Activated naive CD4-positive, alpha-beta T cell treated with anti-CD3 and anti-CD28 coated beads, Interleukin-2, amount 50 U/mL, for 72 hours (primary cell): Measurements from ENCODE around the gene HBZ. TPM values are rescaled to one million over a fixed set of nuclear protein-coding genes. Genes with fewer than 3 reads are reported as not detected.
"Not testable (repeated sequence)": the region's sequence is repeated elsewhere in the genome, so short reads cannot be mapped to it uniquely, and the experiment has no call there.

Experiments
- ATAC-seq, 2 donors: fragments of 150-1000 bp; cut with Tn5 transposase; 2 replicates each; pipeline ENCODE4 v1.10.0; 2021; ENCODE audit warnings: mild to moderate bottlenecking in 2 of 2, moderate library complexity in 2 of 2
- DNase-seq, 2 donors: peaks; one replicate each; pipeline ENCODE4 v3.0.0; 2021 to 2022; ENCODE audit warnings: low spot score in 2 of 2
- H3K27ac Mint-ChIP-seq, 2 donors: one replicate each; pipeline ENCODE4 v1.8.0; 2022; ENCODE audit warnings: mild to moderate bottlenecking in 2 of 2, mixed read lengths in 2 of 2
- H3K36me3 Mint-ChIP-seq, 2 donors: one replicate each; pipeline ENCODE4 v1.8.0; 2022; ENCODE audit warnings: mixed read lengths in 2 of 2
- H3K9me3 Mint-ChIP-seq, 2 donors: one replicate each; pipeline ENCODE4 v1.8.0; 2022; ENCODE audit warnings: mixed read lengths in 2 of 2
- total RNA-seq, 2 donors: library from RNA; stranded (reverse); gene quantifications; one replicate each; pipeline ENCODE4 v1.2.3, GENCODE V29; 2022

Gene HBZ
- total RNA-seq = not detected

DNA sequence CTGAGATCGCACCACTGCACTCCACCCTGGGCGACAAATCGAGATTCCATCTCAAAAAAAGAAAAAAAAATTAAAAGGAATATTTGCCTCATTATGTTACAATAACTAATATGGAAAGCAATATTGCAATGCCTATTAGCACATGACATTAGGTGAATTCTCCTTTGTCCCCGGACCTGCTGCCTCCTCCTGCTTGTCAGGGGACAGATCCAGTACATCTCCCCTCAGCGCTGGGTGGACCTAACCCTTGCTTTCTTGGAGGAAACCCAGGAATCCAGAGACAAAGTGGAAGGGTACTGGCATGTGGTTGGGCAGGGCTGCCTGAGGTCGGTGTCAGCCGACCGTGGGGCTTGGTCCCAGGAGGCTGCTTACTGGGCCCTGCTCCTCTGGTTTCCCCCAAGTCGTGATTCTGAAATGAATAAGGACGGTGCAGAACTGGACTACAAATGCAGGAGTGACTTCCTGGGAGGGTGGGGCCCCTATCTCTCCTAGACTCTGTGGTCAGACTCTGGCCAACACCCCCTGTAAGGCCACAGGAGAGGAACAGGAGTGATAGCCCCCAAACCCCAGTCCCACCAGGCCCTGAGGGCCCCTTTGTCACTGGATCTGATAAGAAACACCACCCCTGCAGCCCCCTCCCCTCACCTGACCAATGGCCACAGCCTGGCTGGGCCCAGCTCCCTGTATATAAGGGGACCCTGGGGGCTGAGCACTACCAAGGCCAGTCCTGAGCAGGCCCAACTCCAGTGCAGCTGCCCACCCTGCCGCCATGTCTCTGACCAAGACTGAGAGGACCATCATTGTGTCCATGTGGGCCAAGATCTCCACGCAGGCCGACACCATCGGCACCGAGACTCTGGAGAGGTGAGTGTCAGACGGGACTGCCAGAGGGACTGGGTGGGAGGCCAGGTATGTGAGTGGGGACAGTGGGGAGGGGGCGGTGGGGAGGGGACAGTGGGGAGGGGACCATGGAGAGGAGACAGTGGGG, at the start of gene HBZ:
Gene HBZ, plus strand, starts transcription at position 504 of the 988 bp plus-strand sequence. Its CDS starts 266 bp downstream, at position 770.
- Mint-ChIP-seq H3K36me3 (no peaks in the 10 kb centered on the region), H3K9me3 (no peaks in the 10 kb centered on the region), H3K27ac (no peak within 1 kb of the TSS)
- ATAC-seq (no peak), DNase-seq (no peak)

DNA sequence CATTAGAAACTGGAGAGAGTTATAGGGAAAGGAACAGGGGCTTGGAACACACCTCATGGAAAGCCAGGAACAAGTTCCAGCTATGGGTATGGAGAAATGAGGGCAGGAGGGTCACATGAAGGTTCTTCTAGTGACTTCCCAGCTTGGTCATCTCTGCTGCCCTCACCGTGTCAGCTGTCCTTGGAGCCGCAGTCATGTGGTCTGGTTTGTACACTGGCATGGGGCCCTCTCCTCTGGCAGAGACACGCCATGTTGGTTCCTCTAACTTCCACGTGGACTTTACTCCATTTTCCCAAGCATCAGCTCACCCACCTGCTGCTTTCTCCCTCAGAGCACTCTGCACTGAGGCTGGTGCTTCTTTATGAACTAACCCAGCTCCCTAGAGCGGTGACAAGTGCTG, 48.1 kb upstream of the HBZ start:
- DNase-seq = no peak
- H3K36me3 Mint-ChIP-seq = no peaks in the 10 kb centered on the region

DNA sequence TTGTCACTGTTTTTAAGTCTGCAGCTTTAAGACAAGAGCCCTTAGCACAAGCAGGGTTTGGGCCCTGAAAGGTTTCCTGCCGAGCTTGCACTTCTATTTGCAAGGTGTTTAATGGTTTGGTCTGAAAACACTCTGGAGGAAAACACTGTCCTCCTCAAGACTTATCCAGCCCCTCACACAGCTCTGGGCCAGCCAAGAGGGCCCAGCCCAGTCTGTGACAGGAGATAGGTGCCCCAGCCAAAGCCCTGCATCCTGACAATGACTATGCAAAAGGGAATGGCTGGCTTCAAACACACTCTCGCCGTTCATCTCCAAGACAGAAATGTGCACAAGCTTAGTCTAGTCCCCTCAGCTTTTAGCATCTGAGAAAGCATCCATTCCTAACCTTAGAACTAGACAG, 47.5 kb upstream of the HBZ start:
- Mint-ChIP-seq H3K9me3 (no peaks in the 10 kb centered on the region), H3K36me3 (no peaks in the 10 kb centered on the region), H3K27ac (no peak overlapping the region)
- no peak for DNase-seq
- ATAC-seq = no peak

More for the DNA sequence above, 48.1 kb upstream of the HBZ start:
- Mint-ChIP-seq H3K27ac (no peak overlapping the region), H3K9me3 (no peaks in the 10 kb centered on the region)
- ATAC-seq = no peak

DNA sequence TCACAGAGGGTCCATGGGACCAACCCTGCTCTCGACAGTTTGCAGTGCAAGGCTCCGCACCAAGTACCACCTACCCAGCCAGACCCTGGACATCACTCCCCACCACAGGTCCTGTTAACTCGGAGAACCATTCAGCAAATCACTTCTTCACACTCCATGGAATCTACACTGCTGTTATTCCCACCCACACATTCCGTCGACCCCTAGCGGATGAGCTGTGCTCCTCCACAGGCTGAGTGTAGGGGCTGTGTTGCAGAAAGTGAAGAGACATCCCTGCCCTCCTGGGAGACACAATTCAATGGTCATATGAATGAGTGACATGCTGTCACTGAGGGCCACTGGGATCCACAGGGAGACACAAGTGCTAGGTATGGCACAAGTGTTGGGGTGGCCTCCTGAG, 46.9 kb upstream of the HBZ start:
- Mint-ChIP-seq H3K9me3 (no peaks in the 10 kb centered on the region), H3K27ac (no peak overlapping the region), H3K36me3 (no peaks in the 10 kb centered on the region)
- no peak for DNase-seq
- ATAC-seq = no peak

DNA sequence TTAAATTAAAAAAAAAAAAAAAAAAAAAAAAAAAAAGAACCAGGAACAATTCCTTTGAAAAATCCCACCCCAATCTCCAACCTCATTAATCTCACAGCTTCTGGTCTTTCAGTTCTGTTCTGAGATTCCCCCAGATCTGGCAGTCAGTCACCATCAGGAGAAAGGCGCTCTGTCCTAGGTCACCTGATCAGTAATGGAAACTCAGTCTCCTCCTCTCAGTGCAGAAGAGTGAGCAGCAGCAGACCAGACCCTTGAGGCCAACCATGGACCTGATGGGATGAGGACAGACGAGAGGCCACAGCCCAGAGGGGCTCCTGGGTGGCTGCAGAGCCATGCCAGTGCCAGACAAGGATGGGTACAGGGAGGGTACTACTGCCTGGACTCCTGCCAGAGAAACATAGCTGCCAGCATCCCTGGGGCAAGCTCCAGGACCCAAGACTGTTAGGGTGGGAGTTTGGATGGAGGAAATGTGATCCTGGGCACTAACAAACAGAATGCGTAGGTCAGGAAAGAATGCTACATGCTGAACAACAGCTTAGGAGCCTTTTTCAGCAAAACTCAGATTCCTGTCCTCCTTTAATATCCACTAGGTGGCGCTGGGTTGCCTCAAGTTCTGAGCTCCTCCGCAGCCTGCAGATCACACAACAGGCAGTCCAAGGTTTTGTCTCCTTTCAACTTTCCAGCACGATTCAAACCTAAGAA, 45.7 kb upstream of the HBZ start:
- peak; percentile 69 to 74 for ATAC-seq
- Mint-ChIP-seq H3K36me3 (no peaks in the 10 kb centered on the region), H3K9me3 (no peaks in the 10 kb centered on the region), H3K27ac (no peak overlapping the region)
- DNase-seq = peak in 1 of 2 donors; percentile 46

DNA sequence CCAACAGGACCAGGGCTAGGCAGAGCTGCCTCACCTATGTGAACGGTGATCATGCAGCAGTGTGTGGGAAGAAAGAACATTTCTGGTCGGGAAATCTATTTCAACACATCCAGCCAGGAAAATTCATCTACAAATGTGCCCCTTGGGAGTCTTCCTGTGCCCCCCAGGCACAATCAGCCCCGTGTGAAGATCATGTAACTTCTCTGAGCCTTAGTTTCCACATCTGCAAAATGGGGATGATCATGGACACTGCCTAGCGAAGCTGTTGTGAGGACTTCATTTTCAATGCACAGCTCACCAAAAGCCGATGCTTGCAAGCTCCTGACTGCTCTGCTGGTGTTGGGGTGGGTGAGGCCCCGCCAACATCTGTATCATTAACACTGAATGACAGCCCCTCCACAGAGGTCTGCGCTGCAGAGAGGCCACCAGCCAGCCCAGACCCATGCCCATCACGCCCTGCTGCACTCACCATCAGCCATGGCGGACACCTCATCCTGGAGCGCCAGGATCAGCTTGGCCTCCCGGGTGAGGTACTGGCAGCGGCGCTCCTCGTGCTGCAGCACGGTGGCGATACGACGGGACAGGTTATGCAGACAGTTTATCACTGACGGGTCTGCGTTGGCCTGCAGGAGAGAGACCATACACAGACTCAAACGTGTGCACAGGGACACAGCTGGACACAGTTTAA, 40.1 kb upstream of the HBZ start:
- no peaks in the 10 kb centered on the region for H3K9me3 Mint-ChIP-seq
- H3K36me3 Mint-ChIP-seq = peaks cover 6 to 11% of the 10 kb centered on the region in 2 donors
- H3K27ac Mint-ChIP-seq = peak overlapping the region in 1 of 2 donors; percentile 74
- no peak for DNase-seq
- ATAC-seq = no peak

DNA sequence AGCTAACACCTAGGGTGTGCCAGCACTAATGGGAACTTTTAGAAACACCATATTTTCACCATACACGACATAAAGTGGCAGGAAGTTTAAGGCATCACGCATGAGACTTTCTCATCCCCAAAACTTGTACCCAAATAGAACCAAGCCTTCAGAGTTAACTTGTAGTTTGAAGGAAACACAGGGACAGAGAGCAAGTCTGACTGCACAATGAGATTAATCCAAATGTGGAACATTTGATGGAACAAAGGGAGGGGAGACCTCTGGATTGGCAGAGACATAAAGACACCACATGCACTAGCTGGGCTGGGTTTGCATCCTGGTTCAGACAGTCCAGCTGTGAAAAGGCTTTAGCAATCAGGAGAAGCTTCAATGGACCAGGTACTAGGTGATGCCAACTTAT, 38.1 kb upstream of the HBZ start:
- Mint-ChIP-seq H3K9me3 (no peaks in the 10 kb centered on the region), H3K36me3 (peaks cover 6 to 11% of the 10 kb centered on the region in 2 donors), H3K27ac (no peak overlapping the region)
- ATAC-seq (no peak), DNase-seq (no peak)

DNA sequence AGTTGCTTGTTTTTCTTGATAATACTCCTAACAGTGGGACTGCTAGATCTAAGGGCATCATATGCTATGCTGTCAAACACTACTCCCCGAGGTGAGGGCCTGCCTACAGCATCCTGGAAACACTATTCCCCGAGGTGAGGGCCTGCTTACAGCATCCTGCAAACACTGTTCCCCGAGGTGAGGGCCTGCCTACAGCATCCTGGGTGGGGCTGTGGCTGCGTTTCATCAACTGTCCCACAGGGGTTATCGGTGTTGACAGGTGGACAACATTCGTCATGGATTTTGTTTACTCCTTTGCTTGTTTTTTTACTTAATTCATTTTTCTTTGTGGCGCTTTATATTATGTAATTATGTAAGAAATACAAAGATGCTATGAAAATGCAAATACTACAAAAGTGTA, 36.4 kb upstream of the HBZ start:
- ATAC-seq = no peak

DNA sequence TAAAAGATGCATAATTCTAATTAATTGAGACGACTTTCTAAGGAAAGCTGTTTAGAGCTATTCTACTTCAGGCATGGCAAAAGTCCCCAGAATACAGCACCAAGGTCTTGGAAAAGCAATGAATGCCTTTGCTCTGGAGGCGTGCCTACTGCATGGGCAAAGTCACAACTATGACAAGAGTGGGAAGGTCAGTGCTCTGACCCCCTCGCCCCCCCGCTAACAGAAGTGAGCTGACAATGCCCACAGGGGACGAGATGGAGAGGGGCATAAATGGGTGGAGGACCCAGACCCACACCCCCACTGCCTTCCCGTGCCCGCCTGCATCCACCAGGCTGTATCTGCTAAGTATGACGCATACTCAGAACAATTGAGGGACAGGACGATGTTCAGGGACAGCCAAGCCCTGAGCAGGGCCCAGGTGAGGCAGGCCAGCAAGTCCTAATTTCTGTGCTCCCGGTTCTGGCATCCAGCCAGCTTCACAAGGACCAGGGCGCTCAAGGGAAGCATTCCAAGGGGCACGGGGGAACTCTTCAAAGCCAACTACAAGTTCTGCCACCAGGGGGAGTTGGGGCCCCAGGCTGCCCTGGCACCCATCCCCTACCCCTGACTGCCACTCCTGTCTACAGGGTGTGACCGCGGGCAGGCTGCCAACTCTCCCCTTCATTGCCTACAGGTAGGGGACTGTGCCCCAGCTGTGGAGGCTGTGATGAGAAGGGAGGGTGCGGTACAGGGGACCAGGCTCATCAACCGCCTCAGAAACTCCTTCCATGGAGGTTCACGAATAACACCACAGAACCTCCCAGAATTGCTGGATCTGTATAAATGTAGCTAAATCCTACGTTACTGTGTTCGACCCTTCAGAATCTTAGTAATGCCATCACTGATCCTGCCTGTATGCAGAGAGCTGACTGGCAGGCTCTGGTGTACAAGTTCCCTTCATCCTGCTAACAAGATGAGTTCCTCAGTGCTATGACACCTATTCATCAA, 34.8 kb upstream of the HBZ start:
- ATAC-seq = peak; percentile 53 to 82

More for the DNA sequence above, 36.4 kb upstream of the HBZ start:
- DNase-seq = no peak
- Mint-ChIP-seq H3K36me3 (peaks cover 6 to 11% of the 10 kb centered on the region in 2 donors), H3K27ac (no peak overlapping the region), H3K9me3 (no peaks in the 10 kb centered on the region)

DNA sequence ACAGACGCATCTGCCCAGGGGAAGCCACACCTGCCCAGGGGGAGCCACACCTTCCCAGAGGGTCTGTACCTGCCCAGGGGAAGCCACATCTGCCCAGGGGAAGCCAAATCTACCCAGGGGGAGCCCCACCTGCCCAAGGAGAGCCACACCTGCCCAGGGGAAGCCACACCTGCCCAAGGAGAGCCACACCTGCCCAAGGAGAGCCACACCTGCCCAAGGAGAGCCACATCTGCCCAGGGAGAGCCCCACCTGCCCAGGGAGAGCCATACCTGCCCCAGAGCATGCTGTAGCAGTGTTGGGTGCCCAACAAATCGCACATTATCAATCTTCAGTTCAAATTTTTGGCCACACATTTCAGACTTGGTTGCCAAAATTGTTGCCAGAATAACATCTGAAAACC, 33.6 kb upstream of the HBZ start:
- no peak for DNase-seq
- H3K9me3 Mint-ChIP-seq = no peaks in the 10 kb centered on the region
- no peak overlapping the region for H3K27ac Mint-ChIP-seq
- ATAC-seq = no peak
- H3K36me3 Mint-ChIP-seq = peaks cover 0 to 6% of the 10 kb centered on the region in 2 donors

More for the DNA sequence above, 34.8 kb upstream of the HBZ start:
- Mint-ChIP-seq H3K36me3 (peaks cover 3 to 6% of the 10 kb centered on the region in 2 donors), H3K27ac (no peak overlapping the region), H3K9me3 (no peaks in the 10 kb centered on the region)
- peak in 1 of 2 donors; percentile 73 for DNase-seq

DNA sequence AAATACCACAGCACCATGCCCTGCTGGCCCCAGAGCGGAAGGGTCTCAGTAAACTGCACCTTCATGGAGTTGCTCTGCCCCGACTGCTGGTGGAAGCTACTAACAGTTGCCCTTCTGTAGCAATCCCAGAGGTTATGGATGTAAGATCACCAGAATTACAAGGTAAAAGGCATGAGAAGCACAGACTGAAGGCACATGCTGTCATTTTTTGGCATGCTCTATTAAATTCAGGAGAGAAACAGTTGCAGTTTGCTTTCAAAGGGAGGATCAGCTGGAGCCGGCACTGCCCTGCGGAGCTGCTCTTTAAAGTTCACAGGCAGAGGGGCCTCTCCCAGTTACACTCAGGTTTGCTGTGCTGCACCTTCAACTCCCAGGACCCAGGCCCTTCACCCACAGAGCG, 33.1 kb upstream of the HBZ start:
- H3K9me3 Mint-ChIP-seq = no peaks in the 10 kb centered on the region
- peaks cover 0 to 6% of the 10 kb centered on the region in 2 donors for H3K36me3 Mint-ChIP-seq
- no peak for ATAC-seq

DNA sequence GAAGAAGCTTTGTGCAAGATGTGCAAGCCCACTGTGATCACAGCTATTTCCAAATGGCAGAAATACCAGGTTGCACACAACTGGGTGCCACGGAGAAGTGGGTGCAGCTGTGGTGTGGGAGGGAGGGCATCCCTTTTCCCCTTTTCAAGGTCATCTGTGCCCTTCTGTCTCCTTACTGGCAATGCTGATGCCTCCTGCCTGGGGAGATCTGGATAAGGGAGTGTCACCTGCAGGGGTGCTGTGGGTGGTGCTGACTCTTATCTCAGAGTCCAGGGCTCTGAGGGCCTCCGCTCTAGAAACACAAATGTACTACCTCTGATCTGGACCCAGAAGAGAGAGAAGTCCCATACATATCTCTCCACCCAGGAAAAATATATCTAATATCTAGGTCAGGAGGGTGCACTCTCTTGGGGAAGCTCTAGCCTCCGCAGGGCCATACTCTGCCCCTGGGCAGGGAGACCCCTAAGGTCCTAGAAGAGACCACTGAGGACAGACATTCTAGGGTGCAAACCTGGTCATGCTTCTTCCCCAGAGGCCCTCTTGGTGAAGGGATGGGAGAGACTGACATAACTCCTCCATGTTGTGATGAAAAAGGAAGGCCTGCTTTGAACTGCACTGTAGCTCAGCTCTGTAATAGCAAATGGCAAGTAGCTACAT, 32.5 kb upstream of the HBZ start:
- Mint-ChIP-seq H3K36me3 (peaks cover 0 to 6% of the 10 kb centered on the region in 2 donors), H3K27ac (no peak overlapping the region), H3K9me3 (no peaks in the 10 kb centered on the region)
- ATAC-seq = no peak
- DNase-seq = no peak

More for the DNA sequence above, 33.1 kb upstream of the HBZ start:
- DNase-seq = no peak
- no peak overlapping the region for H3K27ac Mint-ChIP-seq

DNA sequence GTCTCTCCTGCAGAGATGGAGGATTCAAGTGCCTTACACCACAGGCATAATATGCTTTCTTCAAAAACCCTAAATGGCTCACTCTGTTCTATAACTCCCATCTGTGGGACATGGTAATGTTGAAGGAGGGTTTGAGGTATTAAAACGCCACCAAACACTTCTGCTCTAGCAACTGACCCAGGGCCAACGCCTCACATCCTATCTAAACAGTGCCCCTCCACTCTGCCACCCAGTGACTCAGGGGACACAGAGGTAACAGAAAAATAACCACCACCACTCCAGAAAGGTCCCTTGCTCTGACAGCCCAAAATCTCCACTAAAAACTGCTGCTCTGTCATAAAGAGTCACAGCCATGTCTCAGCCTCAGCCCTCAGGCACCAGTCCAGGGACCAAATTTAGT, 31.7 kb upstream of the HBZ start:
- no peak for DNase-seq
- no peak overlapping the region for H3K27ac Mint-ChIP-seq
- H3K36me3 Mint-ChIP-seq = peaks cover 0 to 6% of the 10 kb centered on the region in 2 donors
- no peaks in the 10 kb centered on the region for H3K9me3 Mint-ChIP-seq
- no peak for ATAC-seq

DNA sequence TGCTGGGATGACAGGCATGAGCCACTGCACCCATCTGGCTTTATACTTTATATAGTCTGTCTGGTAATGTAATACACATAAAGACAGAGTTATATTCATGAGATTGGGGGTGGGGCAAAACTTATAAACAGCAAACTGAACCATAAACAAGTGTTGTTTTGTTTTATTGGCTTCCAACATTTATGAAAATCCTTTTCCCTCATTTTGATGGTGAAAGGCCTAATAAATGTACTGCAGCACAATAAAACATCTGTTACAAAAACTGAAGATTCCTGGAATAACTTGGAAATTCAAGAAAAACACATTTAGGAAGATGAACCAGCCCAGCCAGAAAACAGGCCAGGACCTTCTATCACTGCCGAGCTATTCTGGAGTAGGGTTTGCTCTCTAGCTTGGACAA, 30.1 kb upstream of the HBZ start:
- ATAC-seq = no peak

DNA sequence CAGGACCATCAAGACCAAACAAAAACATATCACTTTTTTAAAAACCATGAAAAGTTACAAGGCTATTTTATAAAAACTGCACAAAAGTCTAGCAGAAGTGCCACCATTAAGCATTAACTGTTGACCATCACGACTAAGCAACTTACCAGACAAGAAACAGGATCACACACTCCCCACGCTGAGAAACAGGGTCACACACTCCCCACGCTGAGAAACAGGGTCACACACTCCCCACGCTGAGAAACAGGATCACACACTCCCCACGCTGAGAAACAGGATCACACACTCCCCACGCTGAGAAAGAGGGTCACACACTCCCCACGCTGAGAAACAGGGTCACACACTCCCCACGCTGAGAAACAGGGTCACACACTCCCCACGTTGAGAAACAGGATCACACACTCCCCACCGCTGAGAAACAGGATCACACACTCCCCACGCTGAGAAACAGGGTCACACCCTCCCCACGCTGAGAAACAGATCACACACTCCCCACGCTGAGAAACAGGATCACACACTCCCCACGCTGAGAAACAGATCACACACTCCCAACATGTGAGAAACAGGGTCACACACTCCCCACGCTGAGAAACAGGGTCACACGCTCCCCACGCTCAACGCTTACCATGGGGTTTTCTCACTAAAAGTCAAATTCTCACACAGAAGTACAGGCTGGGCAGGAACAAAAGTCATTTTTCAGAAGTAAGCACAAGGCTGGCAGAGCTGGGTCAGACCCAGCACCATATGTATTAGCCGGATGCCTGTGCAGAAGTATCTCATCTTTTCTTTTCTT, 28.7 kb upstream of the HBZ start:
- DNase-seq, ATAC-seq, H3K36me3 Mint-ChIP-seq, H3K9me3 Mint-ChIP-seq: not testable (repeated sequence)
- peak overlapping the region in 1 of 2 donors; percentile 68 for H3K27ac Mint-ChIP-seq

More for the DNA sequence above, 30.1 kb upstream of the HBZ start:
- peak overlapping the region; percentile 24 to 65 for H3K27ac Mint-ChIP-seq
- no peaks in the 10 kb centered on the region for H3K9me3 Mint-ChIP-seq
- DNase-seq = no peak
- no peaks in the 10 kb centered on the region for H3K36me3 Mint-ChIP-seq
